ENCODE measurements around the gene LGI2. TPM values are rescaled to one million over a fixed set of nuclear protein-coding genes. Genes with fewer than 3 reads are reported as not detected.

The LGI2 gene
- total RNA-seq, 1 experiment from 2014 or later: 0.43 TPM

DNA sequence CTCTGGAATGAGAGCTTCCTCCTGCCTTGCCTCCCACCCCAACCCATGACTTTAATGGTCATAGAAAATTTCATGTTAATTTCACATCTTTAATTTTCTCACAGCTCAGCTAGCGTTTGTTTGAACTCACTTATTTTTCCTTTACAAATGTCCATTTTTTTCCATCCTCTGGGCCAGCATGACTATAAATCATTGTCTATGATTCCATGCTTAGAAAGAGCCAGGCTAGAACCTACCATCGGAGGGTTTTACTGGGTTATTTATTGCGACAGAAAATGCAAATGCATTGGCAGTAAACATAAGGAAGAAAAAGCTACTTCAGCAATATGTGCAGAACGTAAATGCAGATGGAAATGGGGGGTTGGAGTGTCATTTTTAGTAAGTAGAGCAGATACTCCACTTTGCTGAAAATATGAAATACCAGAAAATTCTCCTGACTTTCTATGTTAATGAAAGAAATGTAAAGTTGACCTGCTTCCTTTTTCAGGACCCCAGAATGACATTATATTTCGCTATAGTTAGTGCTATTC, 37.1 kb downstream of the LGI2 start:
- ChIA-PET CTCF (no interaction called here), POLR2A (ENCODE audit: low non-redundant PET) (no interaction called here)
- no peaks in the 10 kb centered on the region for H3K27me3 ChIP-seq (replicated peaks; ENCODE audit: insufficient read depth, low read depth, low read length, poor library complexity)
- DNase-seq (ENCODE audit: low spot score): no peak
- no peak overlapping the region for H3K27ac ChIP-seq (ENCODE audit: low read depth, low read length, poor library complexity, severe bottlenecking)
- H3K4me3 ChIP-seq (ENCODE audit: low read depth, low read length, poor library complexity, severe bottlenecking): no peak overlapping the region
- no peaks in the 10 kb centered on the region for H3K36me3 ChIP-seq (ENCODE audit: insufficient read depth, low read length, poor library complexity, severe bottlenecking)
- H3K9me3 ChIP-seq (ENCODE audit: low read depth, low read length, poor library complexity, severe bottlenecking): no peaks in the 10 kb centered on the region
- TF ChIP-seq CTCF (conservative IDR thresholded peaks at IDR 0.05; ENCODE audit: low read depth, low read length) (no peak), EZH2 (IDR thresholded peaks at IDR 0.05; ENCODE audit: borderline replicate concordance, low read depth, low read length, poor library complexity, severe bottlenecking) (no peak)
- no TSS peak for BruUV-seq (replicated peaks)
- no peaks in the 10 kb centered on the region for H3K4me1 ChIP-seq (ENCODE audit: insufficient read depth, low read length, poor library complexity, severe bottlenecking)
- intact Hi-C loops (cut with micrococcal nuclease; ENCODE audit: unreplicated experiment): no loop called here

- CTCF ChIA-PET: no interaction called here
- Histone ChIP-seq H3K36me3 (ENCODE audit: insufficient read depth, low read length, poor library complexity, severe bottlenecking) (no peaks in the 10 kb centered on the region), H3K4me3 (ENCODE audit: low read depth, low read length, poor library complexity, severe bottlenecking) (no peak overlapping the region), H3K27ac (ENCODE audit: low read depth, low read length, poor library complexity, severe bottlenecking) (no peak overlapping the region), H3K9me3 (ENCODE audit: low read depth, low read length, poor library complexity, severe bottlenecking) (no peaks in the 10 kb centered on the region), H3K27me3 (replicated peaks; ENCODE audit: insufficient read depth, low read depth, low read length, poor library complexity) (no peaks in the 10 kb centered on the region), H3K4me1 (ENCODE audit: insufficient read depth, low read length, poor library complexity, severe bottlenecking) (no peaks in the 10 kb centered on the region)
- BruUV-seq (replicated peaks): no TSS peak
- intact Hi-C loops (cut with micrococcal nuclease; ENCODE audit: unreplicated experiment): no loop called here
- TF ChIP-seq EZH2 (IDR thresholded peaks at IDR 0.05; ENCODE audit: borderline replicate concordance, low read depth, low read length, poor library complexity, severe bottlenecking): no peak
- TF ChIP-seq CTCF (conservative IDR thresholded peaks at IDR 0.05; ENCODE audit: low read depth, low read length): no peak
- no peak for DNase-seq (ENCODE audit: low spot score)
- POLR2A ChIA-PET (ENCODE audit: low non-redundant PET): no interaction called here
Measured at GRCh38 chr4:24992968-24993367, 37.8 kb downstream of the LGI2 start.

DNA sequence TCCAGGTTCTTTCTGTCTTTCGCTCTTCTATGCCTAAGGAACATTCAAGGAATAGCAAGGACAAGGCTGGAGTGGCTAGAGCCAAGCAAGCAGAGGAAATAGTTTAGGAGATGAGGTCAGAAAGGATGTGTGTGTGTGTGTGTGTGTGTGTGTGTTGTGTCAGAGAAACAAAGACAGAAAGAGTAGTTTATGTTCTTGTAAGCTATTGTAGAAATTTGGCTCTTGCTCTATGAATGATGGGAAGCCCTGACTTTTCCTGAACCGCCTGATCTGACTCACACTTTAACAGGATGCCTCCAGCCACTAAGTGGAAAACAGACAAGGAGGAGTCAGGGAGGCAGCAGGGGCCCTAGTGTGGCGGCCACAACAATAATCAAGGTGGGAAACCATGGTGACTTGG, 39.7 kb downstream of the LGI2 start:
- Histone ChIP-seq H3K9me3 (ENCODE audit: low read depth, low read length, poor library complexity, severe bottlenecking) (no peaks in the 10 kb centered on the region), H3K27me3 (replicated peaks; ENCODE audit: insufficient read depth, low read depth, low read length, poor library complexity) (no peaks in the 10 kb centered on the region), H3K36me3 (ENCODE audit: insufficient read depth, low read length, poor library complexity, severe bottlenecking) (no peaks in the 10 kb centered on the region), H3K4me1 (ENCODE audit: insufficient read depth, low read length, poor library complexity, severe bottlenecking) (no peaks in the 10 kb centered on the region), H3K4me3 (ENCODE audit: low read depth, low read length, poor library complexity, severe bottlenecking) (no peak overlapping the region), H3K27ac (ENCODE audit: low read depth, low read length, poor library complexity, severe bottlenecking) (no peak overlapping the region)
- TF ChIP-seq CTCF (conservative IDR thresholded peaks at IDR 0.05; ENCODE audit: low read depth, low read length): no peak
- no peak for TF ChIP-seq EZH2 (IDR thresholded peaks at IDR 0.05; ENCODE audit: borderline replicate concordance, low read depth, low read length, poor library complexity, severe bottlenecking)
- intact Hi-C loops (cut with micrococcal nuclease; ENCODE audit: unreplicated experiment): no loop called here
- no TSS peak for BruUV-seq (replicated peaks)
- no peak for DNase-seq (ENCODE audit: low spot score)
- ChIA-PET POLR2A (ENCODE audit: low non-redundant PET) (no interaction called here), CTCF (interaction anchor here (0.8 kb wide), 1 partner anchor 11 kb away, joined by 3 read pairs; no protein-coding TSS in a partner anchor)

All from A673 (cell line).